GM18526 (cell line): ENCODE measurements around the gene KCNMB3.

Experiments
- POLR2A ChIP-seq: IDR thresholded peaks from 3 replicates; pipeline ENCODE4 v1.6.1; 2011; ENCODE audit not compliant: insufficient read length; ENCODE audit errors: extremely low read depth

The KCNMB3 gene

GRCh38 chr3:179227349-179227748 is 23.6 kb downstream of the KCNMB3 start:
- TF ChIP-seq POLR2A = no peak

- TF ChIP-seq POLR2A = no peak
Observed at GRCh38 chr3:179224584-179224983, 26.3 kb downstream of the KCNMB3 start.

- TF ChIP-seq POLR2A = no peak
Observed at GRCh38 chr3:179223548-179223947, 27.4 kb downstream of the KCNMB3 start.

- TF ChIP-seq POLR2A = no peak
Observed at GRCh38 chr3:179200790-179201189, 50.1 kb downstream of the KCNMB3 start.

- no peak for TF ChIP-seq POLR2A
Observed at GRCh38 chr3:179196700-179197099, 54.2 kb downstream of the KCNMB3 start.

- no peak for TF ChIP-seq POLR2A
Observed at GRCh38 chr3:179196098-179196497, 54.8 kb downstream of the KCNMB3 start.

- no peak for TF ChIP-seq POLR2A
Observed at GRCh38 chr3:179194931-179195330, 56.0 kb downstream of the KCNMB3 start.
